ENCODE data around the gene RGS9BP. TPM values are rescaled to one million over a fixed set of nuclear protein-coding genes. Genes with fewer than 3 reads are reported as not detected.
"Not testable (repeated sequence)": the region's sequence is repeated elsewhere in the genome, so short reads cannot be mapped to it uniquely, and the experiment has no call there.

RGS9BP gene
- total RNA-seq, 1 experiment from 2014 or later: 0.85 TPM

GRCh38 chr19:32651729-32652140, 23.9 kb upstream of the RGS9BP start:
- no peak overlapping the region for H2AFZ ChIP-seq
- no TSS peak for BruUV-seq (replicated peaks)
- intact Hi-C loops (cut with micrococcal nuclease; ENCODE audit: unreplicated experiment): no loop called here
- no peaks in the 10 kb centered on the region for H3K9me2 ChIP-seq (ENCODE audit: insufficient read depth)
- H3K4me3 ChIP-seq: no peak overlapping the region
- no peaks in the 10 kb centered on the region for H3K9me3 ChIP-seq (ENCODE audit: insufficient read depth, low read depth)
- no peak for DNase-seq
- H3F3A ChIP-seq (ENCODE audit: insufficient read depth, low read depth): no peaks in the 10 kb centered on the region
- CTCF ChIA-PET: no interaction called here
- H3K79me2 ChIP-seq (ENCODE audit: low read depth): no peaks in the 10 kb centered on the region
- no peaks in the 10 kb centered on the region for H3K27me3 ChIP-seq (ENCODE audit: insufficient read depth, low read depth)
- TF ChIP-seq CTCF (conservative IDR thresholded peaks at IDR 0.05) (no peak), EZH2 (IDR thresholded peaks at IDR 0.05; ENCODE audit: low read depth) (no peak)
- POLR2A ChIA-PET (ENCODE audit: unreplicated experiment): no interaction called here
- 0 out of 2 replicates have a peak, but pooled peaks cover 6% of the 10 kb centered on the region for H3K36me3 ChIP-seq (ENCODE audit: low read depth)
- no peak overlapping the region for H3K4me2 ChIP-seq
- no peaks in the 10 kb centered on the region for H3K4me1 ChIP-seq (replicated peaks; ENCODE audit: insufficient read depth)
- H3K27ac ChIP-seq: no peak overlapping the region
- no peaks in the 10 kb centered on the region for H4K20me1 ChIP-seq (ENCODE audit: insufficient read depth)

GRCh38 chr19:32652331-32652730, 23.3 kb upstream of the RGS9BP start:
- H3K4me1 ChIP-seq (replicated peaks; ENCODE audit: insufficient read depth); H3F3A ChIP-seq (ENCODE audit: insufficient read depth, low read depth); H3K4me2 ChIP-seq; H3K36me3 ChIP-seq (ENCODE audit: low read depth); intact Hi-C loops (cut with micrococcal nuclease; ENCODE audit: unreplicated experiment); POLR2A ChIA-PET (ENCODE audit: unreplicated experiment); H2AFZ ChIP-seq; H3K9me2 ChIP-seq (ENCODE audit: insufficient read depth); H3K79me2 ChIP-seq (ENCODE audit: low read depth); H3K4me3 ChIP-seq; H3K9me3 ChIP-seq (ENCODE audit: insufficient read depth, low read depth); H3K27ac ChIP-seq; H3K27me3 ChIP-seq (ENCODE audit: insufficient read depth, low read depth); CTCF ChIA-PET; BruUV-seq (replicated peaks); DNase-seq; H4K20me1 ChIP-seq (ENCODE audit: insufficient read depth): not testable (repeated sequence)

DNA sequence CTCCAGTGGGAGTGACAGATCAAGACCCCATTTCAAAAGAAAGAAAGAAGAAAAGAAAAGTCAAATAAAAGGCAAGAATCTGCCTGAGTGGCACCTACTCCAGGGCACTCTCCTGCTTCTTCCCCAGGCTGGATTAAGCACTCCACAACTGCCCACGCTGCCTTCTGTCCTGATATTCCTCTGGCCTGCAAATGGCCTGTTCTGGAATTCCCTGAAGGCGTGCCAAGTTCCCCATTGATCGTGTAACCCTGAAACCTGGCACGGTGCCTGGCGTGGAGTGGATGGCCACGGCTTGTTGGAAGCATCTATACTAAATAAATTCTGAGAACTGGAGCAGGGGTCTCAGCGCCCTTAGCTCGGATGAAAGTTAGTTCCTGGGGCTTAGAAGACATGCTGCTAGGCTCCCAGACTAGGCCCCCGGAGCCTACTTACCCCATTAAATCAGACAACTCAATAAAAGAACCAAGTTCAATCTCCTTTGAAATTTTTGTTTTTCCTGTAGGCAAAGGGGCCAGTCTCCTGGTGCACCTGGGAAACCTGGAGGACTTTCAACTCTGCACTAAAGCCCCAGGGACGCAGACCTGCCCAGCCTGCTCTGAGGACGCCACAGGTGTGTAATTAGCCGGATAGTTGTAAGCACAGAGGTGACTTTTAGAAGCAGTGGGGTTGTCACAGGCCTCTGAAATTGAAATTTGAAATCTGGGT, 22.6 kb upstream of the RGS9BP start:
- H3K9me3 ChIP-seq (ENCODE audit: insufficient read depth, low read depth): no peaks in the 10 kb centered on the region
- intact Hi-C loops (cut with micrococcal nuclease; ENCODE audit: unreplicated experiment): no loop called here
- no peak for TF ChIP-seq EZH2 (IDR thresholded peaks at IDR 0.05; ENCODE audit: low read depth)
- no peak for TF ChIP-seq CTCF (conservative IDR thresholded peaks at IDR 0.05)
- H3K4me1 ChIP-seq (replicated peaks; ENCODE audit: insufficient read depth): no peaks in the 10 kb centered on the region
- no peaks in the 10 kb centered on the region for H3F3A ChIP-seq (ENCODE audit: insufficient read depth, low read depth)
- no TSS peak for BruUV-seq (replicated peaks)
- H3K4me2 ChIP-seq: no peak overlapping the region
- no peak overlapping the region for H3K4me3 ChIP-seq
- no peak overlapping the region for H2AFZ ChIP-seq
- DNase-seq: peak in 1 of 2 experiments; percentile 5
- ChIA-PET CTCF (no interaction called here), POLR2A (ENCODE audit: unreplicated experiment) (no interaction called here)
- no peaks in the 10 kb centered on the region for H3K27me3 ChIP-seq (ENCODE audit: insufficient read depth, low read depth)
- H4K20me1 ChIP-seq (ENCODE audit: insufficient read depth): no peaks in the 10 kb centered on the region
- H3K9me2 ChIP-seq (ENCODE audit: insufficient read depth): no peaks in the 10 kb centered on the region
- no peaks in the 10 kb centered on the region for H3K79me2 ChIP-seq (ENCODE audit: low read depth)
- no peaks in the 10 kb centered on the region for H3K36me3 ChIP-seq (ENCODE audit: low read depth)
- peak overlapping the region; percentile 9; the same call in 1 of the 2 replicates for H3K27ac ChIP-seq

- ChIA-PET POLR2A (ENCODE audit: unreplicated experiment) (no interaction called here), CTCF (no interaction called here)
- no peaks in the 10 kb centered on the region for H3K9me2 ChIP-seq (ENCODE audit: insufficient read depth)
- intact Hi-C loops (cut with micrococcal nuclease; ENCODE audit: unreplicated experiment): no loop called here
- no peaks in the 10 kb centered on the region for H3K4me1 ChIP-seq (replicated peaks; ENCODE audit: insufficient read depth)
- H3F3A ChIP-seq (ENCODE audit: insufficient read depth, low read depth): no peaks in the 10 kb centered on the region
- H3K27ac ChIP-seq: no peak overlapping the region
- no peaks in the 10 kb centered on the region for H3K9me3 ChIP-seq (ENCODE audit: insufficient read depth, low read depth)
- BruUV-seq (replicated peaks): no TSS peak
- H3K27me3 ChIP-seq (ENCODE audit: insufficient read depth, low read depth): no peaks in the 10 kb centered on the region
- TF ChIP-seq CTCF (conservative IDR thresholded peaks at IDR 0.05) (no peak), EZH2 (IDR thresholded peaks at IDR 0.05; ENCODE audit: low read depth) (no peak)
- no peaks in the 10 kb centered on the region for H3K79me2 ChIP-seq (ENCODE audit: low read depth)
- no peaks in the 10 kb centered on the region for H3K36me3 ChIP-seq (ENCODE audit: low read depth)
- DNase-seq: no peak
- H3K4me2 ChIP-seq: no peak overlapping the region
- no peaks in the 10 kb centered on the region; the same call in 1 of the 2 replicates for H4K20me1 ChIP-seq (ENCODE audit: insufficient read depth)
- H2AFZ ChIP-seq: no peak overlapping the region
- H3K4me3 ChIP-seq: no peak overlapping the region
These were observed 22.1 kb upstream of the RGS9BP start for GRCh38 chr19:32653599-32653915.

DNA sequence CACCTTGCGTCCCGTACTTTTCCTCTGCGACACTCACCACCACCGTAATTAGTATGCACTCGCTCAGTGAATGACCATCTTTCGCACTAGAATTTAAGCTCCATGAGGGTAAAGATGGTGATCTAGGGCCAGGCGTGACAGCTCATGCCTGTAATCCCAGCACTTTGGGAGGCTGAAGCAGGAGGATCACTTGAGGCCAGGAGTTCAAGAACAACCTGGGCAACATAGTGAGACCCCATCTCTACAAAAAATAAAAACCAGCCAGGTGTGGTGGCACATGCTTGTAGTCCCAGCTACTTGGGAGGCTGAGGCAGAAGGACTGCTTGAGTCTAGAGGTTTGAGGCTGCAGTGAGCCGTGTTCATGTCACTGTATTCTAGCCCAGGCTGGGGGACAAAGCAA, 19.3 kb upstream of the RGS9BP start:
- H3K27me3 ChIP-seq (ENCODE audit: insufficient read depth, low read depth); H2AFZ ChIP-seq; H3K9me3 ChIP-seq (ENCODE audit: insufficient read depth, low read depth); H3K4me2 ChIP-seq; DNase-seq; BruUV-seq (replicated peaks); H3K4me3 ChIP-seq; H3K79me2 ChIP-seq (ENCODE audit: low read depth); H3K27ac ChIP-seq; H3K4me1 ChIP-seq (replicated peaks; ENCODE audit: insufficient read depth); H3K9me2 ChIP-seq (ENCODE audit: insufficient read depth); POLR2A ChIA-PET (ENCODE audit: unreplicated experiment); H3F3A ChIP-seq (ENCODE audit: insufficient read depth, low read depth); intact Hi-C loops (cut with micrococcal nuclease; ENCODE audit: unreplicated experiment); H4K20me1 ChIP-seq (ENCODE audit: insufficient read depth); CTCF ChIA-PET; H3K36me3 ChIP-seq (ENCODE audit: low read depth): not testable (repeated sequence)
